Lower leg skin (tissue), 4 donors: ENCODE data around the gene DDX28. TPM values are rescaled to one million over a fixed set of nuclear protein-coding genes. Genes with fewer than 3 reads are reported as not detected.

Source experiments
- DNase-seq, 2 donors: peaks; one replicate each; pipeline ENCODE4 v3.0.0-alpha.2; 2019; ENCODE audit warnings: low spot score in 2 of 2
- H3K4me3 ChIP-seq: fragments of 200-600 bp; sonication (generic); 2 replicates; pipeline ENCODE4 v1.5.1; 2017; ENCODE audit warnings: mild to moderate bottlenecking, low read depth; ENCODE audit not compliant: poor library complexity, severe bottlenecking
- CTCF ChIP-seq, 3 donors: fragments of 450-650 bp; IDR thresholded peaks; one replicate each; pipeline ENCODE4 v1.5.1; 2016; ENCODE audit warnings: antibody characterized with exemption in 3 of 3, mild to moderate bottlenecking in 3 of 3, moderate library complexity in 2 of 3
- POLR2A ChIP-seq, 2 donors: fragments of 450-650 bp; IDR thresholded peaks; one replicate each; pipeline ENCODE4 v1.6.1; 2016 to 2017; ENCODE audit warnings: antibody characterized with exemption in 2 of 2, mild to moderate bottlenecking in 1 of 2, moderate library complexity in 1 of 2
- WGBS, 2 donors: methylation state at CpG; one replicate each; pipeline ENCODE4 v1.1.5; 2018; 5-methylcytosine and 5-hydroxymethylcytosine counted together
- intact Hi-C: fragments of 100-400 bp; cut with DNase I; formaldehyde crosslinking; loops from one replicate; pipeline ENCODE4 v1.15.0; 2023; ENCODE audit warnings: low total_unique reads
- total RNA-seq, 4 donors: library from RNA; depleted of rRNA; stranded (reverse); fragments of >200 nt; gene quantifications; one replicate each; pipeline ENCODE4 v1.1.0, GENCODE V29; 2016

DDX28 gene
- total RNA-seq, 4 donors from 2014 or later = 11.0 to 21.1 (median 13.6) TPM

GRCh38 chr16:68062910-68063393 lies 39.9 kb upstream of the DDX28 start:
- peak in 1 of 2 donors; percentile 76 for DNase-seq
- TF ChIP-seq POLR2A (IDR thresholded peaks at IDR 0.05) = no peak
- TF ChIP-seq CTCF (IDR thresholded peaks at IDR 0.05) = no peak

GRCh38 chr16:68061396-68061795 lies 38.4 kb upstream of the DDX28 start:
- H3K4me3 ChIP-seq = no peak overlapping the region
- TF ChIP-seq POLR2A (IDR thresholded peaks at IDR 0.05) = no peak
- TF ChIP-seq CTCF (IDR thresholded peaks at IDR 0.05) = no peak
- WGBS, 2 donors = 75 to 77% methylated on average over 3 of the region's 3 CpGs
- intact Hi-C loops = no loop called here
- no peak for DNase-seq

More at GRCh38 chr16:68062910-68063393, 39.9 kb upstream of the DDX28 start:
- intact Hi-C loops = no loop called here
- H3K4me3 ChIP-seq = no peak overlapping the region
- 90 to 96% methylated on average over 4 of the region's 4 CpGs for WGBS, 2 donors

DNA sequence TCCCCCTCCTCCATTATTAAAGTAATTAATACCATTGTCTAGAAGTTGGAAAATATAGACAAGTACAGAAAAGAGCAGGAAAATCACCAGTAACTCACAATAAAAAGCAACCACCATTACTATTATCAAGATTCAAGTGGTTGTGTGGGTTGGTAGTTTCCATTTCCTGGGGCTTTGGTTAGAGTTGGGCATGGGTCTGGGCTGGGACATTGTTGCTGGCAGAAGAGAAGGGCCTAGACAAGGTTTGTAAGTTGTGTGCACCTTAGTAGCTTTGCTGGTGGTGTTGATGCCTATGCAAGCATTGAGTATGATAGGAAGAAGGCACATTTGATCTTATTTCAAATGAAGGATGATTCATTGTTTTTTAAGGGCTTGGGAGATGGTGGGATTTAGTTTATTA lies 36.8 kb upstream of the DDX28 start:
- DNase-seq = no peak
- H3K4me3 ChIP-seq = no peak overlapping the region
- intact Hi-C loops = no loop called here
- TF ChIP-seq CTCF (IDR thresholded peaks at IDR 0.05) (no peak), POLR2A (IDR thresholded peaks at IDR 0.05) (no peak)

DNA sequence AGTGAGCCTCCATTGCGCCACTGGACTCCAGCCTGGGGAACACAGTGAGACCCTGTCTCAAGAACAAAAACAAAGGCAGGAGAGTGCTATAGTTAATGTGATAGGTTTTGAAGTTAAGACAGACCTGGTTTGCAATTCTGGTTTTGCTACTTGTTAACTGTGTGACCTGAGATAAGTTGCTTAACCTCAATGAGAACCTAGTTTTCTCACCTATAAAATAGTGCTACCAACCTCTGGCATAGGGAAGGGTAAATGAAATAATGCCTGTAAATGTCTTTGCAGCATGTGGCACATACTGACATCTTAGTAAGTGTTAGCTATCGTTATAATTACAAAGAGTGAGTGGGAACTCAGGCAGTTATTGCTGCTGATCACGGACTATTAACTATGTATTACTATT lies 32.4 kb upstream of the DDX28 start:
- 88% methylated on average over 3 of the region's 3 CpGs for WGBS, 2 donors
- no peak for DNase-seq
- no peak overlapping the region for H3K4me3 ChIP-seq
- intact Hi-C loops = no loop called here
- TF ChIP-seq CTCF (IDR thresholded peaks at IDR 0.05) (no peak), POLR2A (IDR thresholded peaks at IDR 0.05) (no peak)

- no peak for TF ChIP-seq POLR2A (IDR thresholded peaks at IDR 0.05)
- no peak for TF ChIP-seq CTCF (IDR thresholded peaks at IDR 0.05)
- WGBS, 2 donors = 86 to 100% methylated on average over 2 of the region's 2 CpGs
- DNase-seq = no peak
- intact Hi-C loops = loop anchor here (10.0 kb wide), 1 partner anchor 225 kb away; no protein-coding TSS in a partner anchor
- H3K4me3 ChIP-seq = no peak overlapping the region
Observed at GRCh38 chr16:68049449-68049848, 26.4 kb upstream of the DDX28 start.

DNA sequence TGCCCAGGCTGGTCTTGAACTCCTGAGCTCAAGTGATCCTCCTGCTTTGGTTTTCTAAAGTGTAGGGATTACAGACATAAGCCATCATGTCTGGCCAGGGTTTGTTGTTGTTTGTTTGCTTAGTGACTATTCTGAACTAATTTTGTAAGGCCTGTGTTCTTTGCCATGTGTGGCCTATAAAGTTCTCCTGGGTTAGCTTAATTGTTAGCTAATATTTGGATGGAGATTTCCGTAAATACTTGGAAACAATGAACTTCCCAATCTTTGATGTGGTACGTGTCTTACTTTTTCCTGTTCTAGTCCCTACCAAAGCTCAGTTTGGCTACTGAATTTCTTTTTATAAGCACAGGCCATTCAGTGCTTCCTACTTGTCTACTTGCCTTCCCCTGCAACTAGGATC lies 25.0 kb upstream of the DDX28 start:
- TF ChIP-seq POLR2A (IDR thresholded peaks at IDR 0.05) (no peak), CTCF (IDR thresholded peaks at IDR 0.05) (no peak)
- 74 to 79% methylated on average over 2 of the region's 2 CpGs for WGBS, 2 donors
- intact Hi-C loops = loop anchor here (10.0 kb wide), 1 partner anchor 223 kb away; no protein-coding TSS in a partner anchor
- H3K4me3 ChIP-seq = no peak overlapping the region
- no peak for DNase-seq
